DND-41 (cell line): ENCODE results near the gene CCDC92B.
A peak's percentile ranks its signal among the peaks of the same experiment; 100 is the strongest.

Experiments
- ATAC-seq: fragments of 200-7000 bp; cut with Tn5 transposase; 3 replicates; pipeline ENCODE4 v1.9.1; 2021; ENCODE audit warnings: low read depth; ENCODE audit not compliant: insufficient read depth
- DNase-seq: peaks from one replicate; pipeline ENCODE4 v3.0.0-alpha.2; 2020
- H2AFZ ChIP-seq: 2 replicates; pipeline ENCODE4 v1.6.0; 2012; ENCODE audit warnings: low read depth, low read length
- H3K27ac ChIP-seq: 2 replicates; pipeline ENCODE4 v1.5.1; 2012; ENCODE audit warnings: low read length, inconsistent platforms
- H3K27me3 ChIP-seq: fragments of 200-600 bp; sonication (generic); 2 replicates; pipeline ENCODE4 v1.6.0; 2012; ENCODE audit warnings: low read length, mild to moderate bottlenecking, inconsistent platforms; ENCODE audit not compliant: insufficient read depth, poor library complexity
- H3K36me3 ChIP-seq: 2 replicates; pipeline ENCODE4 v1.5.1; 2012; ENCODE audit warnings: low read length, inconsistent platforms; ENCODE audit not compliant: insufficient read depth
- H3K4me1 ChIP-seq: 2 replicates; pipeline ENCODE4 v1.5.1; 2012; ENCODE audit warnings: mild to moderate bottlenecking, low read length; ENCODE audit not compliant: insufficient read depth
- H3K4me2 ChIP-seq: 2 replicates; pipeline ENCODE4 v1.6.0; 2012; ENCODE audit warnings: mild to moderate bottlenecking, moderate library complexity, low read length, inconsistent platforms; ENCODE audit not compliant: insufficient read depth
- H3K4me3 ChIP-seq, 2 experiments: fragments of 200-600 bp in 1 of 2; shearing (Covaris generic) in 1 of 2; 2 replicates each; pipeline ENCODE4 v1.5.1; 2012 to 2016; ENCODE audit warnings: inconsistent platforms in 2 of 2, low read length in 2 of 2, mild to moderate bottlenecking in 2 of 2, low read depth in 1 of 2, moderate library complexity in 1 of 2
- H3K79me2 ChIP-seq: 2 replicates; pipeline ENCODE4 v1.6.0; 2012; ENCODE audit warnings: low read length, inconsistent platforms; ENCODE audit not compliant: insufficient read depth
- H3K9ac ChIP-seq: 2 replicates; pipeline ENCODE4 v1.6.0; 2012; ENCODE audit warnings: low read depth, mild to moderate bottlenecking, inconsistent platforms, low read length, moderate library complexity
- H3K9me3 ChIP-seq: 2 replicates; pipeline ENCODE4 v1.5.1; 2012; ENCODE audit warnings: low read length, moderate library complexity, mild to moderate bottlenecking, inconsistent platforms; ENCODE audit not compliant: insufficient read depth, severe bottlenecking
- H4K20me1 ChIP-seq: 2 replicates; pipeline ENCODE4 v1.6.0; 2012; ENCODE audit warnings: low read length; ENCODE audit not compliant: insufficient read depth
- EZH2 ChIP-seq: IDR thresholded peaks from 3 replicates; pipeline ENCODE4 v1.6.1; 2012; ENCODE audit warnings: borderline replicate concordance, low read depth, mild to moderate bottlenecking, moderate library complexity, low read length, inconsistent platforms; ENCODE audit not compliant: severe bottlenecking
- TF ChIP-seq, protein P1 (sequence below): IDR thresholded peaks from 2 replicates; pipeline ENCODE4 v1.5.1; 2012; ENCODE audit warnings: borderline replicate concordance, low read length, moderate library complexity, mild to moderate bottlenecking; ENCODE audit not compliant: poor library complexity, severe bottlenecking; ENCODE audit errors: extremely low read depth

The CCDC92B gene

DNA sequence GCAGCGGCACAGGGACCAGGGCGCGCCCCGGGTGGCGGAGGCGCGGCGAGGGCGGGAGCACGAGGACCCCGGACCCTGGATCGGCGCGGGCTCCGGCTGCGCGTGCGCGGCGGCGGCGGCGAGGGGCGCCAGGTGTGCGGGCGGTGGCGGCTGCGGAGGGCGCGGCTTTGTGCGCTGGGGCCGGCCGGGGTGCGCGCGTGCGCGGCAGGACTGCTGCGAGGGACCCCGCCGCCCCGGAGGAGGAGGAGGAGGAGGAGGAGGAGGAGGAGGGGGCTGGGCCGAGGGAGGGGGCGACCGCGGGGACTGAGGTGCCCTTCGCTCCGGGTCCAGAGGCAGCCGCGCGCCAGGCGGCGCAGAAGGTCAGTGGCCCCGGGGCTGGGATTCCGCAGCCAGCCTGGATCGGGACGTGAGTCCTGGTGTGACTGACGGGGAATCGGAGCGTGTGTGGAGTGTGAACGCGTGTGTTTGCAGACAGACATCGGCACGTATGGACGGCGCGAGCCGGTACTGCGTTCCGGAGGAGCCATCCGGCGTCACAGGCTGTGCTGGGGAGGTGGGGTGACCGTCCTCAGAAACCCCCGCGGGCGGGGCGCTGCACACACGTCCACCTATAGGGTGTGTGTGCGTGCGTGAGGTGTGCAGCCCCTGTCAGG lies 27.3 kb upstream of the CCDC92B start:
- Histone ChIP-seq H3K79me2 (no peaks in the 10 kb centered on the region), H3K9ac (no peak overlapping the region), H2AFZ (no peak overlapping the region), H3K4me1 (no peaks in the 10 kb centered on the region), H3K4me3 (no peak overlapping the region), H3K9me3 (no peaks in the 10 kb centered on the region), H4K20me1 (peaks cover 6% of the 10 kb centered on the region), H3K27me3 (peaks cover 12% of the 10 kb centered on the region), H3K4me2 (no peak overlapping the region), H3K36me3 (no peaks in the 10 kb centered on the region), H3K27ac (no peak overlapping the region)
- TF ChIP-seq, protein P1, sequence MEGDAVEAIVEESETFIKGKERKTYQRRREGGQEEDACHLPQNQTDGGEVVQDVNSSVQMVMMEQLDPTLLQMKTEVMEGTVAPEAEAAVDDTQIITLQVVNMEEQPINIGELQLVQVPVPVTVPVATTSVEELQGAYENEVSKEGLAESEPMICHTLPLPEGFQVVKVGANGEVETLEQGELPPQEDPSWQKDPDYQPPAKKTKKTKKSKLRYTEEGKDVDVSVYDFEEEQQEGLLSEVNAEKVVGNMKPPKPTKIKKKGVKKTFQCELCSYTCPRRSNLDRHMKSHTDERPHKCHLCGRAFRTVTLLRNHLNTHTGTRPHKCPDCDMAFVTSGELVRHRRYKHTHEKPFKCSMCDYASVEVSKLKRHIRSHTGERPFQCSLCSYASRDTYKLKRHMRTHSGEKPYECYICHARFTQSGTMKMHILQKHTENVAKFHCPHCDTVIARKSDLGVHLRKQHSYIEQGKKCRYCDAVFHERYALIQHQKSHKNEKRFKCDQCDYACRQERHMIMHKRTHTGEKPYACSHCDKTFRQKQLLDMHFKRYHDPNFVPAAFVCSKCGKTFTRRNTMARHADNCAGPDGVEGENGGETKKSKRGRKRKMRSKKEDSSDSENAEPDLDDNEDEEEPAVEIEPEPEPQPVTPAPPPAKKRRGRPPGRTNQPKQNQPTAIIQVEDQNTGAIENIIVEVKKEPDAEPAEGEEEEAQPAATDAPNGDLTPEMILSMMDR: no peak
- peak; percentile 23 for TF ChIP-seq EZH2
- ATAC-seq (peak; percentile 31; the same call in 1 of the 3 replicates), DNase-seq (peak; percentile 32)

DNA sequence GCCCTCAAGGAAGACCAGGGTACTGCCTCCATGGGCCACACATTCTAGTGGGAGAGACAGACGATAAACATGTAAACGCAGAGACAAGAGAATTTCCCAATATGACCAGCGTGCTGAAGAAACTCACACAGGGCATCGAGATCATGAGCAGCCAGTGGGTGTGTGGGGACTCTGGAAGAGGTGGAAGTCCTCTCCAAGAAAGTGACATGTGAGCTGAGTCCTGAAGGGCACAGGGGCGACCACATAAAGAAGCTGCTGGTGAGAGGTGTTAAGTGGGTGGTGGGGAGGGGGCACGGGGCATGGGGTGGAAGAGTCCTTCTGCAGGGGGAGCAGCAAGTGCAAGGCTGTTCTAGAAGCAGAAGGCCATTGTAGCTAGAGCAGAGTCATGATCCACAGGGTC lies 25.8 kb upstream of the CCDC92B start:
- H4K20me1 ChIP-seq: peaks cover 6% of the 10 kb centered on the region
- H3K79me2 ChIP-seq: no peaks in the 10 kb centered on the region
- H3K36me3 ChIP-seq: no peaks in the 10 kb centered on the region
- ATAC-seq: no peak
- no peaks in the 10 kb centered on the region for H3K4me1 ChIP-seq
- DNase-seq: no peak
- no peak overlapping the region for H3K4me2 ChIP-seq
- peaks cover 12% of the 10 kb centered on the region for H3K27me3 ChIP-seq
- no peak overlapping the region for H3K9ac ChIP-seq
- no peak overlapping the region for H3K27ac ChIP-seq
- no peaks in the 10 kb centered on the region for H3K9me3 ChIP-seq
- H2AFZ ChIP-seq: no peak overlapping the region
- TF ChIP-seq, protein P1: no peak
- TF ChIP-seq EZH2: no peak
- no peak overlapping the region for H3K4me3 ChIP-seq

DNA sequence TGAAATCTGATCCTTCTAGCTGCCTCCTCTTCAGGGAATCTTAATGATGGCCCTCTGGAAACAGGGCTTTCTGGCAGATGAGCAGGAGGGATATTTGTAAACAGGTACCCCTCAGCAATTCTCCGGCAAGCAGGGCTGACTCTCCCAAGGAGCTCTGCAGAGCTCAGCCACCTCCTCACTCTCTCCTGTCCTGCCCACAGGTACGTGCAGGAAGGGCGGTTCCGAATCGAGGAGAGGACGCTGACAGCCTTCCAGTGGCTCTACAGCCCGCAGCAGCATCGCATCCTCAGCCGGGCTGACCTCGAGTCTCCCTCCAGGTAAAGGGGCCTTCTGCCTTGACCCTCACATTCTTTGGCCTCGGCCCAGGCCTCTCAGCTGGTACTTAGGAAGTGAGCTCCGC lies 20.7 kb upstream of the CCDC92B start:
- H3K4me2 ChIP-seq: no peak overlapping the region
- no peaks in the 10 kb centered on the region for H3K36me3 ChIP-seq

More for the DNA sequence above, 20.7 kb upstream of the CCDC92B start:
- Histone ChIP-seq H2AFZ (no peak overlapping the region), H3K79me2 (no peaks in the 10 kb centered on the region), H3K27ac (no peak overlapping the region), H3K4me3 (no peak overlapping the region), H4K20me1 (no peaks in the 10 kb centered on the region), H3K9ac (no peak overlapping the region), H3K9me3 (no peaks in the 10 kb centered on the region), H3K27me3 (no peaks in the 10 kb centered on the region), H3K4me1 (no peaks in the 10 kb centered on the region)
- DNase-seq (no peak), ATAC-seq (no peak)
- TF ChIP-seq, protein P1: no peak
- no peak for TF ChIP-seq EZH2
